ENCODE results near the gene SHROOM2.
"Not testable (repeated sequence)": the region's sequence is repeated elsewhere in the genome, so short reads cannot be mapped to it uniquely, and the experiment has no call there.

The SHROOM2 gene

DNA sequence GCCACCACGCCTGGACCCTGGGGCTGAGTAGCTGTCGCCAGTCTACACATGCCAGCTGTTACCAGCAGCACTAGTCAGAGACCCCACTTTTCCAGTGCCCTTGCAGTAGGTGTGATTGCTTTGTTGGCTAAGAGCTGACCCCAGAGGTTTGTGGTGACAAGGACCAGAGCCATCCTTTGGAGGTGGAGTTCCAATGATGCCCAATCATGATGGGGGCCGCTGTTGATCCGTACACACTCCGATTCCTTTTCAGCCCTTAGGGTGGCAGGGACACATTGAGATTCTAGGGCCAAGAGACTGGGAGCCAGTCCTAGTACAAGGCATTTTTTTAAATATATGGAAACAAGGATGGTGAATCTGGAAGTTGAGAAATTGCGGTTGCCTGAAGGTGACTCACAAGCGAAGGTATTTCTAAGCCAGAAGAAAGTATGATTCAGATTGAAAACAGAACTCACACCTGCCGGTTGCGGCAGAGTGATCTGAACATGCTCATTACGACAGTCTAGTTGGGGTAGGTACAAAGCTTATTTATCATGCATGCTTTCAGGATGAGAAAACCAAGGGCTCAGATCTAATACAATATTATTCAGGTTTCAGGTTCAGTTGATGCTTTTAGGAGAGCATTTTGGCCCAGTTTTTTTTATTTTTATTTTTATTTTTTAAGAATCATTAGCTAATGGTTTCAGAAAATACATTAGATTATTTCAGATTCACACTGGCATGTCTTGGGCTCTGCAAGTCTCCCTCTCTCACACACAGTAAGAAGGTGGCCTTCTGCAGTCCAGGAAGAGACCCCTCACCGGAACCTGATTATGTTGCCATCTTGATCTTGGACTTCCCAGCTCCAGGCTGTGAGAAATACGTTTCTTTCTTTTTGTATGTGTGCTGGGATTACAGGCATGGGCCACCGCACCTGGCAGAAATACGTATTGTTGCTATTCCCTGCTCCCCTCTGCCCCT, 43.4 kb downstream of the SHROOM2 start:
- peak in 1 of 2 donors; percentile 11 for DNase-seq (ENCODE audit: low read depth in 1 of 2, low spot score in 1 of 2)

- DNase-seq (ENCODE audit: low read depth in 1 of 2, low spot score in 1 of 2), result no peak
Observed at GRCh38 chrX:9832811-9833210, 46.6 kb downstream of the SHROOM2 start.

DNA sequence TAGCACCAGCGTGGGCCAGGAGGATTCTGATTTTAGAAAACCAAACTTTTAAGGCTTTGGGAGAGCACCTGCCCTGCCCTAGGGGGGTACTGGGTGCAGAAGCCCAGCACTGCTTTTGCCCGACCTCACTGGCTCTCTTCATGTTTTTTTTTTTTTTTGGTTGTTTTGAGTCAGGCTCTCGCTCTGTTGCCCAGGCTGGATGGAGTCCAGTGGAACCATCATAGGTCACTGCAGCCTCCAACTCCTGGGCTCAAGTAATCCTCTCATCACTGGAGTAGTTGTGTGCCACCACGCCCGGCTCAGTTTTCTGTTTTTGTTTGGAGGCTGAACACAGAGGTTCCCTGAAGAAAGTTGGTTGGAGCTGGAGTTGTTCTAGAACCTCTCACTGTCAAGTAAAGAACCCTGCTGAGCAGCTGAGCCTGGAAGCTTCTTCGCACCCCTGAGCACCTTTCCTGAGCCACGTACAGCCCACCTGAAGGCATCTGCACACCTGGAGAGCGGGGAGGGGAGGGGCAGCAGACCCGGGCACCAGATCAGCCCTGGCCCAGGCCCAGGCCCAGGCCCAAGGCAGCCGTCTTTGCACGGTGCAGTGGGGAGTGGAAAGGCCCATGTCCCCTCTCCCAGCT, 49.5 kb downstream of the SHROOM2 start:
- no peak for DNase-seq (ENCODE audit: low read depth in 1 of 2, low spot score in 1 of 2)

GRCh38 chrX:9842541-9842940, 56.3 kb downstream of the SHROOM2 start:
- DNase-seq (ENCODE audit: low read depth in 1 of 2, low spot score in 1 of 2), result no peak

DNA sequence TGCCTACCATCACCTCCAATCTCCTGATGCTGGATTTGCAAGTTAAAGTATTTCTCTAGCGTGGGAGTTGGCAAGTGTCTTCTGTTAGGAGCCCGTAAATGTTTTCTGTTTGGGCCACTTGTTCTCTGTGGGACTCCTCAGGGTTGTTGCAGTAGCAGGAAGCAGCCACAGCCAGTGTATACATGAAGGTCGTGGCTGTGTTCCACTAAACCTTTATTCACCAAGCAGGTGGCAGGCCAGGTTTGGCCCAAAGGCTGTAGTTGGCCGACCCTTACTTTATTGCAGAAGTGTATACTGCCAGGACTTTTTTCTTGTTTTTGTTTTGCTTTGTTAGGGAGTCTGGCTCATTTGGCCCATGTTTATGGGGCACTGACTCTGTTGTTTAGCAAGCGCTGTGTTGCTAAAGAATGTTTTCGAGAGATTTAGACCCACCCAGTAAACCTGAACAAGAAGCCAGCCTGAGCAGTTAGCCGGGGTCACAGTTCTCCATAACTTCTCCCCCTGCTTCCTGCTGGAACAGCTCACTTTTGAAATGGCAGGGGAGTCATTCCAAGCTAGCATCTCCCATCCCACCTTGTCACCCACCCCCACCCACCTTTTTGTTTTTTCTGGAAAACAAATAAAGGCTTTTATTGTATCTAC, 58.8 kb downstream of the SHROOM2 start:
- no peak for DNase-seq (ENCODE audit: low read depth in 1 of 2, low spot score in 1 of 2)

- no peak for DNase-seq (ENCODE audit: low read depth in 1 of 2, low spot score in 1 of 2)
Observed at GRCh38 chrX:9845578-9845952, 59.3 kb downstream of the SHROOM2 start.

- no peak for DNase-seq (ENCODE audit: low read depth in 1 of 2, low spot score in 1 of 2)
Observed at GRCh38 chrX:9846631-9847030, 60.4 kb downstream of the SHROOM2 start.

GRCh38 chrX:9847071-9847470, 60.8 kb downstream of the SHROOM2 start:
- DNase-seq (ENCODE audit: low read depth in 1 of 2, low spot score in 1 of 2), result no peak

DNA sequence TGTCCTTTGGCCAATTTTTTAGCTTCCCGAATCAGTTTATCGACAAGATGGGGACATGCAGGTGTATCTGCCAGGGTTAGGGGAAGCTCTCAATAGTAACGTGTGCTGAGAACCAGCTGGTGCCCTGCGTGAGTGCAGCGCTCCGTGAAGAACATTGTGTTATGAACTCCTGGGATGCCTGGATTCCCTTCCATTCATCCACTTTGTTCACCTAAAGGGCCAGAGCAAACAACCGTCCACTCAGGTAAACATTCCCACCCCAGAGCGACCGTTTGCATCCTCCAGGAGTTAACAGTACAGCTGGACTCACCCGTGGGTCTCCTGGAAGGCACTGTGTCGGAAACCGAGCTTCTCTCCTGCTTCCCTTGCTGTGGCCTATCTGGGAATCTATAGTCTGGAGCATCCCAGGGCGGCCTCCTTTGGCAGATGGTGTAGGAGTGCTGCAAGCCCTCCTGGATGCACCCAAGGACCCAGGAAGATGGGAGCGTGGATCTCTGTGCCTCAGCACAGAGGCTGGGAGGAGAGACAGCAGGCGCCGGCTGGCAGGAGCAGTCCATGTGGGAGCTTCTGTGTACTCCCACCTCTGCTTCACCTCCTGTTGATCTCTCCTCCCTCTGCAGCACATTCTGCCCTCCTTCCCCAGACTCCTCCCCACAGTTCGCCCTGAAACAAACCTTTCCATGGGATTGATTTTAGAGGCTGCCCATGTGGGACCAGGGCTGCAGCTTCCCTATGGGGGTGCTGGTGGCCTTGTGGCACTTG, 62.7 kb downstream of the SHROOM2 start:
- DNase-seq (ENCODE audit: low read depth in 1 of 2, low spot score in 1 of 2), result no peak

DNA sequence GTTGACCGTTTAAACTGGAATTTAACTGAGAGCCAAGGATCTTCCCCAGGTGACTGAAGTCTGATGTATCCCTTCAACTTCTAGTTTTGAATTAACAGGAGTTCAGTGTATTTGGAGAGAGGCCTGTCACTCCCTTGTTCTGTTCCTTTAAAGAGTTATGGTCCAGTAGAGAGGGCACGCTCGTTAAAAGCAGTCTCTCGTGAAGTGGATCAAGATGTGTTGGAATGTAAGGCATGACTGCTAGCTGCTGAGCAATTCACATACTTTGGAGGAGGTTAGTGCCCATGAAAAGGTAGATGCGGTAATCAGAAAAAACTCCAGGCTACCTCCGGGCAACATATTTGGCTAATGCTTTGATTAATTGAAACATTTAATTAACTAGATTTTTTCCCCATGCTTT, 65.7 kb downstream of the SHROOM2 start:
- no peak for DNase-seq (ENCODE audit: low read depth in 1 of 2, low spot score in 1 of 2)

GRCh38 chrX:9853307-9853706, 67.1 kb downstream of the SHROOM2 start:
- no peak for DNase-seq (ENCODE audit: low read depth in 1 of 2, low spot score in 1 of 2)

DNA sequence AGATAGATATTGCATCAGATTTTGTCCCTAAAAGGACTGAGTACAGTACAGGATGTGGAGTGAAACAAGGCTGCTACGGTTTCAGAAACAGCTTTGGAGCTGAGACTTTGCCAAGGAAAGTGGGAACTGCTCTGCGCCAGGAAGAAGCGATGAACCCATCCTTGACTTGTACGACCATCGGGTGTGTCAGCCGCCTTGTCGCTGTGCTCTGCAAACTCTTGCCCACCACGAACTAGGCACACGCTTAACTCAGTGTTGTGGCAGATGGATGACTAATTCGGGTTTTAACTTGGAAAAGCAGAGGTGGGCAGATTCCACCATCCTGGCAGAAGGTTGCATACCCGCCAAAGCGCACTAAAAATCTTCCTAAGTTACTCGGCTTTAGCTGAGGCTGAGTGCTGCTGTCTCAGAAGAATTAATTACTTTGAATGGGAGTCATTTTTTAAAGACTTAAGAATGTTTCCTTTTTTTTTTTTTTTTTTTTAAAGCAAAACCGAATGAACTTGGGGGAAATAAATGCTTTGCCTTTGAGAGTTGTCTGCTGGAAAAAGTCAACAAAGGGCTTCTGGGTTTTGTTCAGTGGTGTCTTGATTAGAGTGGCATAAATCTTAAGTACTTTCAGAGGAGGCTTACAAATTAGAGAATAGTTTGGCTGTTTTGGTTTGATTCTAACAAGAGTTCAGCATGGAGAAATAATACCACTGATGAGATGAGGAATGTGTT, 69.5 kb downstream of the SHROOM2 start:
- DNase-seq (ENCODE audit: low read depth in 1 of 2, low spot score in 1 of 2), result no peak

GRCh38 chrX:9856588-9856987, 70.4 kb downstream of the SHROOM2 start:
- no peak for DNase-seq (ENCODE audit: low read depth in 1 of 2, low spot score in 1 of 2)

GRCh38 chrX:9857575-9858474, 71.6 kb downstream of the SHROOM2 start:
- no peak for DNase-seq (ENCODE audit: low read depth in 1 of 2, low spot score in 1 of 2)

DNA sequence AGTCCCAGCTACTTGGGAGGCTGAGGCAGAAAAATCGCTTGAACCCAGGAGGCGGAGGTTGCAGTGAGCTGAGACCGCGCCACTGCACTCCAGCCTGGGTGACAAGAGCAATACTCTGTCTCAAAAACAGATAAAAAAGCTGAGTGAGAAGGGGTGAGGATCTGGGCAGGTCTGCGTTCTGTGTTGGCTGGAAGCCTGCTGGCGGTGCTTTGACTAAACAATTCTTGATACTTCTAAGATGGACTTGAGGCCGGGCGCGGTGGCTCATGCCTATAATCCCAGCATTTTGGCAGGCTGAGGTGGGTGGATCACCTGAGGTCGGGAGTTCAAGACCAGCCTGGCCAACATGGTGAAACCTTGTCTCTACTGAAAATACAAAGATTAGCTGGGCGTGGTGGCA, 72.5 kb downstream of the SHROOM2 start:
- not testable (repeated sequence) for DNase-seq (ENCODE audit: low read depth in 1 of 2, low spot score in 1 of 2)

- no peak for DNase-seq (ENCODE audit: low read depth in 1 of 2, low spot score in 1 of 2)
Observed at GRCh38 chrX:9859711-9860555, 73.7 kb downstream of the SHROOM2 start.

- DNase-seq (ENCODE audit: low read depth in 1 of 2, low spot score in 1 of 2), result no peak
Observed at GRCh38 chrX:9860826-9861225, 74.6 kb downstream of the SHROOM2 start.

DNA sequence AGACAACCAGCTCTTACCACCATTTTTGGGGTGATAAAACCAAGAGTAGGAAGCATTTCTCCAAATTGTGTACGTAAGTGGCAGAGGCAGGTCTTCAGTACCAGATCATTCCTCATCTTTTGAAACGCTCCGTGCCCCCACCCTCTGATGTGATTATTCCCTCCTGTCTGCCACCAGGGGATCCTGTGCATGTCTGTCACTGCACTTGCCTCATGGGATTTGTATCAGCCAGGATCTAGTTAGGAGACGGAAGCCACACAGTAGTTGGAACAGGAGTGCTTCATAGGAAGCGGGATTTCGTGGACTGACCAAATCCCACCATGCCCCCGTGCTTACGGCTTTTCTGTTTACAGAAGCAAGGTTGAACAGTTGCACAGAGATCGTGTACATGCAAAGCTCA, 75.5 kb downstream of the SHROOM2 start:
- no peak for DNase-seq (ENCODE audit: low read depth in 1 of 2, low spot score in 1 of 2)

DNA sequence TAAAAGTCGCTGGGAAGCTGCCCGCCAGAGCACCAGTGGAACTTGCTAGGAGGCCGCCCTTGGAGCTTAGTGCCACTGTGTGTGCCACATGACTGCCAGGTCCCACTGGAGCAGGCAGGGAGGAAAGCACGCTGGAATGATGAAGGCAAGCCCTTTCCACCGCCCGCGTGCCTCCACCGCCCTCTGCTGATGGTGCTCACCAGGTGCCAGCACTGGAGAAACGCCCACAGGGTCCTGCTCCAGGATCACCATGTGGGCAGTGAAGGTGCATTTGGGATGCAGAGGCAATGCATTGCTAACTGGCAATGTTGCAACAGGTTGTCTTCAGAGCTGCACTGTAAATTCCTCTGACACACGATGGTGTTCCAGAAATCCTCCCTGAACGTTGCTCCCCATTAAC, 76.3 kb downstream of the SHROOM2 start:
- no peak for DNase-seq (ENCODE audit: low read depth in 1 of 2, low spot score in 1 of 2)

Measured in activated CD4-positive, alpha-beta T cell treated with anti-CD3 and anti-CD28 coated beads, Interleukin-2, amount 50 U/mL, for 24 hours (primary cell).